Parathyroid adenoma (tissue), 2 donors: Measurements from ENCODE around the gene PKD1.

ENCODE experiments used
- H2AFZ ChIP-seq: fragments of 300-600 bp; sonication (generic); one replicate; pipeline ENCODE4 v1.7.0; 2017; ENCODE audit warnings: antibody characterized with exemption, mild to moderate bottlenecking
- H3K27ac ChIP-seq: fragments of 300-600 bp; sonication (generic); one replicate; pipeline ENCODE4 v1.7.0; 2017
- H3K27me3 ChIP-seq: fragments of 300-600 bp; sonication (generic); one replicate; pipeline ENCODE4 v1.7.0; 2017; ENCODE audit warnings: low read length; ENCODE audit not compliant: control insufficient read depth, insufficient read depth
- H3K36me3 ChIP-seq: fragments of 300-600 bp; sonication (generic); one replicate; pipeline ENCODE4 v1.7.0; 2017; ENCODE audit warnings: low read length; ENCODE audit not compliant: control insufficient read depth, insufficient read depth
- H3K4me1 ChIP-seq: fragments of 300-600 bp; sonication (generic); one replicate; pipeline ENCODE4 v1.7.0; 2017; ENCODE audit warnings: control low read depth
- H3K4me2 ChIP-seq: fragments of 300-600 bp; sonication (generic); one replicate; pipeline ENCODE4 v1.7.0; 2017; ENCODE audit warnings: low read length
- H3K4me3 ChIP-seq: fragments of 300-600 bp; sonication (generic); one replicate; pipeline ENCODE4 v1.7.0; 2017; ENCODE audit warnings: low read depth, low read length
- H3K79me2 ChIP-seq: fragments of 300-600 bp; sonication (generic); one replicate; pipeline ENCODE4 v1.7.0; 2017; ENCODE audit warnings: control low read depth
- H3K9ac ChIP-seq: fragments of 300-600 bp; sonication (generic); one replicate; pipeline ENCODE4 v1.7.0; 2017; ENCODE audit warnings: mild to moderate bottlenecking
- H3K9me3 ChIP-seq: fragments of 300-600 bp; sonication (generic); one replicate; pipeline ENCODE4 v1.7.0; 2017; ENCODE audit warnings: low read length; ENCODE audit not compliant: control insufficient read depth
- TF ChIP-seq, protein P1 (sequence below): fragments of 300-600 bp; sonication (generic); IDR thresholded peaks from one replicate; pipeline ENCODE4 v1.7.0; 2017; ENCODE audit warnings: antibody characterized with exemption, mild to moderate bottlenecking
- donor health status: primary hyperparathyroidism.

The PKD1 gene

DNA sequence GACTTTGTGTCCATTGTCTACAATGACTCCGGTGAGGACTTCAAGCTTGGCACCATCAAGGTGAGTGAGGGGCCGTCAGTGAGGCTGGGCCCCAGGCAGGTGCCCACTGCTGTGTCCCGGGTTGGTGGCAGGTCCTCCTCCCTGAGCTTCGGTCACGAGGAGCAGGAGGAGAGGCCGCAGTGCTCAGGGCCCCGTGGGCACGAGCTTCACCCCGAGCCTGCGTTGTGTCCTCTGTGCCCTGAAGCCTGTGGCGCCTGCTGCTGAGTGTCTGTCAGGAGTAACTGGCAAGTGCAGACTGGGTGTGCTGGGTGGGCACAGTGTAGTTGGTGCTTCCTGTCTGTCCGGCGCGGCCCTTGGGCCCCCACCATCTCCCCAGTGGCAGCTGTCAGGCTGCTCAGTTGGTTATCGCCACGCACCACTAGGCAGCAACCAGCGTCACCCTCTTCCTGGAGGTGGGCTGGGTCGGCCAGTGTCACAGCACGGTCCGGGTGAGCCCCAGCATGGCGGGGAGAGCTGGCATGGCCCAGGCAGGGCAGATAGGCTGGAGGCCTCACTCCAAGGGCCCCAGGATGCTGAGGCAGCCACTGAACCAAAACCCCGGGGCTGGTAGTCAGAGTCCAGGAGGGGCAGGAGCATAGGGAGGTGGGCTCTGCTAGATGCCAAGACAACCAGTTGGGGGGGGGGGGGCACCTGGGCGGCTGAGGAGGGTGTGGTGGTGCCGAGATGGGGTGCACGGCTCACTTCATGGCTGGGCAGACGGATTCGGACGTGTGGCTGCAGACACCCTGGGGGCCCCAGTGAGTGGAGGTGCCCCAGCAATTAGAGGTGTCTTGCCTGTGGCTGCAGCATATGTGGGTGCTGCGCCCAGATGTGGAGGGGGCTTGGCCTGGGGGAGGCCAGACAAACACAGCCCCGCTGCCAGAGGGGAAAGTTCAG, 48.6 kb downstream of the PKD1 start:
- TF ChIP-seq, protein P1, sequence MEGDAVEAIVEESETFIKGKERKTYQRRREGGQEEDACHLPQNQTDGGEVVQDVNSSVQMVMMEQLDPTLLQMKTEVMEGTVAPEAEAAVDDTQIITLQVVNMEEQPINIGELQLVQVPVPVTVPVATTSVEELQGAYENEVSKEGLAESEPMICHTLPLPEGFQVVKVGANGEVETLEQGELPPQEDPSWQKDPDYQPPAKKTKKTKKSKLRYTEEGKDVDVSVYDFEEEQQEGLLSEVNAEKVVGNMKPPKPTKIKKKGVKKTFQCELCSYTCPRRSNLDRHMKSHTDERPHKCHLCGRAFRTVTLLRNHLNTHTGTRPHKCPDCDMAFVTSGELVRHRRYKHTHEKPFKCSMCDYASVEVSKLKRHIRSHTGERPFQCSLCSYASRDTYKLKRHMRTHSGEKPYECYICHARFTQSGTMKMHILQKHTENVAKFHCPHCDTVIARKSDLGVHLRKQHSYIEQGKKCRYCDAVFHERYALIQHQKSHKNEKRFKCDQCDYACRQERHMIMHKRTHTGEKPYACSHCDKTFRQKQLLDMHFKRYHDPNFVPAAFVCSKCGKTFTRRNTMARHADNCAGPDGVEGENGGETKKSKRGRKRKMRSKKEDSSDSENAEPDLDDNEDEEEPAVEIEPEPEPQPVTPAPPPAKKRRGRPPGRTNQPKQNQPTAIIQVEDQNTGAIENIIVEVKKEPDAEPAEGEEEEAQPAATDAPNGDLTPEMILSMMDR = no peak
- Histone ChIP-seq H3K27ac (no peak overlapping the region), H3K79me2 (no peaks in the 10 kb centered on the region), H3K4me2 (no peak overlapping the region), H2AFZ (no peak overlapping the region), H3K36me3 (no peaks in the 10 kb centered on the region), H3K27me3 (no peaks in the 10 kb centered on the region), H3K4me1 (no peaks in the 10 kb centered on the region), H3K9ac (no peak overlapping the region), H3K4me3 (no peak overlapping the region), H3K9me3 (no peaks in the 10 kb centered on the region)

DNA sequence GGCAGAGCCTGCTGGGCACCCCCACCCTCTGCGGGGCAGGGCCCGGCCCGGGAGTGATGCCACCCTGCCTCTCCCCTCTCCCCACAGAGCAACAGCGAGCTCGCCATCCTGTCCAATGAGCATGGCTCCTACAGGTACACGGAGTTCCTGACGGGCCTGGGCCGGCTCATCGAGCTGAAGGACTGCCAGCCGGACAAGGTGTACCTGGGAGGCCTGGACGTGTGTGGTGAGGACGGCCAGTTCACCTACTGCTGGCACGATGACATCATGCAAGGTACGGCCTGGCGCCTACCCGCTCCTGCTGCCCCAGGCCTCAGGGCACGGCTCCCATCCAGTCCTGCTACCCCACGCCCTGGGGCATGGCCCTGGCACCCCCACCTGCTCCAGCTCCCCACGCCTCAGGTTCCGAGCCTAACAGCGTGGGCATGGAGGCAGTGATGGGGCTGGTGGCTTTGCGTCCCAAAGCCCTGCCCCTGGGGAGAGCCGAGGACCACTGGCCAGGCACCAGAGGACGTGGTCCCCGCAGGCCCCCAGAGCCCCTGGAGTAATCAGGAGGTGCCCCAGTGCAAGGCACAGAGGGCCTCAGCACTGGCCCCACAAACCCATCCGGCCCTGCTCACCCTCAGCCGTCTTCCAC, 49.5 kb downstream of the PKD1 start:
- Histone ChIP-seq H3K27ac (no peak overlapping the region), H3K9ac (no peak overlapping the region), H3K27me3 (no peaks in the 10 kb centered on the region), H3K9me3 (no peaks in the 10 kb centered on the region), H3K4me2 (no peak overlapping the region), H3K79me2 (no peaks in the 10 kb centered on the region), H2AFZ (no peak overlapping the region), H3K4me3 (no peak overlapping the region), H3K36me3 (no peaks in the 10 kb centered on the region), H3K4me1 (no peaks in the 10 kb centered on the region)
- TF ChIP-seq, protein P1 = no peak

DNA sequence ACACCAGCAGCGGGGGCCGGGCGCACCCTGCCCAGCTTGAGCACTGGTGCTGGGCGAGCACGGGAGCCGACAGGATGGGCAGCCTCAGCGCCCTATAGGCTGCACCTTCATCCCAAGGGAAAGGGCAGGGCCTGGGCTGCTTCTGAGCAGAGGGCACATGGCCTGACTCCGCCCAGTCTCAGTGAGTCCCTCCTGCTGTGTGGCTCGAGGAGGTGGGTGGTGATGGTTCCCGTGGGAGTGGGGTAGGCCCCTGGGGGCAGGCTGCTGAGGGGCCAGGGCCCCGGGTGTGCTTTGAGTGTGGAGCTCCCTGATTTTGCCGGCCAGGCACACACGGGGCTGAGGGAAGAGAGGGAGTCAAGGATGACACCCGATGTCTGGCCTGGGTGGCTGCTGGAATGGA, 50.0 kb downstream of the PKD1 start:
- no peaks in the 10 kb centered on the region for H3K36me3 ChIP-seq
- no peak overlapping the region for H2AFZ ChIP-seq
- H3K79me2 ChIP-seq = no peaks in the 10 kb centered on the region
- no peaks in the 10 kb centered on the region for H3K27me3 ChIP-seq
- TF ChIP-seq, protein P1 = no peak
- no peaks in the 10 kb centered on the region for H3K4me1 ChIP-seq
- H3K4me2 ChIP-seq = no peak overlapping the region
- no peak overlapping the region for H3K27ac ChIP-seq
- no peaks in the 10 kb centered on the region for H3K9me3 ChIP-seq
- H3K4me3 ChIP-seq = no peak overlapping the region
- no peak overlapping the region for H3K9ac ChIP-seq

DNA sequence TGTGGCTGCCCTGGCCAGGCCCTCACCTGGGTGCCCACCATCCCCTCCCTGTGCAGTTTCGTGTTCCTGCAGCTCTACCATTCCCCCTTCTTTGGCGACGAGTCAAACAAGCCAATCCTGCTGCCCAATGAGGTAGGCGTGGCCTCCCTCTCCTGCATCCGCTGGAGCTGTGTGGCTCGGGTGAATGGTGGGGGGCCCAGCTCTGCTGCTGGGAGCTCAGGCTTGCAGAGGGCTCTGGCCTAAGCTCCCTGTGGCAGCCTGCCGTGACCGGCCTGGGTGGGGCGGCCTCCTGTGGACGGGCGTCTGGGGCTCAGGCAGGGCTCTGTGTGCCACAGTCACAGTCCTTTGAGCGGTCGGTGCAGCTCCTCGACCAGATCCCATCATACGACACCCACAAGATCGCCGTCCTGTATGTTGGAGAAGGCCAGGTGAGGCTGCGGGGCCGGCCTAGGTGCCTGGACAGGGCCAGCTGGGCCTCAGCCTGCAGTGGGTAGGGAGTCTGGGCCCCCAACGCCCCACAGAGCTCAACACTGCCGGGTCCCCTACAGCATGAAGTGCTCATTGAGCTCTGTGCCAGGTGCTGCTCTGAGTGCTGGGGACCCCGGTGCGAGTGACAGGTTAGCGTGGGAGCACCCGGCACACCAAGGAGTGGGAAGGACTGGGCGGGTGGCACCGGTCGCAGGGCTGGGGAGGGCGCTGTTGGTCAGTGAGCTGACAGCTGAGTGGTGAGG, 50.6 kb downstream of the PKD1 start:
- Histone ChIP-seq H3K27me3 (no peaks in the 10 kb centered on the region), H3K9me3 (no peaks in the 10 kb centered on the region), H3K36me3 (no peaks in the 10 kb centered on the region), H3K9ac (no peak overlapping the region), H3K79me2 (no peaks in the 10 kb centered on the region), H2AFZ (no peak overlapping the region), H3K4me1 (no peaks in the 10 kb centered on the region), H3K4me3 (no peak overlapping the region), H3K27ac (no peak overlapping the region), H3K4me2 (no peak overlapping the region)
- TF ChIP-seq, protein P1 = no peak
